Fibroblast of skin of left biceps (primary cell): ENCODE data around the gene GTF3C2.
"Not testable (repeated sequence)": the region's sequence is repeated elsewhere in the genome, so short reads cannot be mapped to it uniquely, and the experiment has no call there.

ENCODE experiments used
- DNase-seq, 2 experiments: peaks; one replicate each; pipeline ENCODE4 v3.0.0-alpha.2; 2013; ENCODE audit warnings: low read depth in 2 of 2

The GTF3C2 gene

GRCh38 chr2:27300606-27301005 is 56.0 kb downstream of the GTF3C2 start:
- not testable (repeated sequence) for DNase-seq

- DNase-seq: no peak
Observed at GRCh38 chr2:27298391-27299080, 58.0 kb downstream of the GTF3C2 start.

GRCh38 chr2:27297195-27297594 is 59.4 kb downstream of the GTF3C2 start:
- no peak for DNase-seq

GRCh38 chr2:27296481-27296880 is 60.1 kb downstream of the GTF3C2 start:
- no peak for DNase-seq

- DNase-seq: no peak
Observed at GRCh38 chr2:27294928-27295327, 61.6 kb downstream of the GTF3C2 start.

GRCh38 chr2:27291865-27292264 is 64.7 kb downstream of the GTF3C2 start:
- no peak for DNase-seq

- DNase-seq: no peak
Observed at GRCh38 chr2:27290549-27290948, 66.0 kb downstream of the GTF3C2 start.

- DNase-seq: no peak
Observed at GRCh38 chr2:27288610-27289009, 68.0 kb downstream of the GTF3C2 start.

- no peak for DNase-seq
Observed at GRCh38 chr2:27285481-27285880, 71.1 kb downstream of the GTF3C2 start.

GRCh38 chr2:27284996-27285395 is 71.6 kb downstream of the GTF3C2 start:
- DNase-seq: no peak

GRCh38 chr2:27282892-27283291 is 73.7 kb downstream of the GTF3C2 start:
- no peak for DNase-seq

- DNase-seq: no peak
Observed at GRCh38 chr2:27281855-27282559, 74.6 kb downstream of the GTF3C2 start, which contains the start of gene TRIM54. Gene TRIM54 (plus strand): TSS chr2:27282429. CDS start chr2:27282732, 303 bp downstream.

- DNase-seq: no peak
Observed at GRCh38 chr2:27281442-27281841, 75.1 kb downstream of the GTF3C2 start.

GRCh38 chr2:27280826-27281225 is 75.7 kb downstream of the GTF3C2 start:
- DNase-seq: no peak

GRCh38 chr2:27278010-27278409 is 78.6 kb downstream of the GTF3C2 start:
- DNase-seq: no peak
